Kidney (tissue), 14 donors: Measurements from ENCODE around the gene RNF13. TPM values are rescaled to one million over a fixed set of nuclear protein-coding genes. Genes with fewer than 3 reads are reported as not detected.
"Not testable (repeated sequence)": the region's sequence is repeated elsewhere in the genome, so short reads cannot be mapped to it uniquely, and the experiment has no call there.

ENCODE experiments used
- DNase-seq, 5 donors: peaks; one replicate each; pipeline ENCODE4 v3.0.0-alpha.2; 2013 to 2020
- FAIRE-seq: peaks from 2 replicates; lab custom pipeline; 2012; peaks lifted over from hg19 to GRCh38; lab: Jason Lieb, UNC
- H3K27ac ChIP-seq, 2 donors: one replicate each; pipeline ENCODE4 v1.7.0; 2013; ENCODE audit warnings: low read depth in 2 of 2, low read length in 2 of 2, inconsistent platforms in 1 of 2
- H3K27me3 ChIP-seq: one replicate; pipeline ENCODE4 v1.7.1; 2013; ENCODE audit warnings: low read length, inconsistent platforms; ENCODE audit not compliant: control insufficient read depth, insufficient read depth
- H3K36me3 ChIP-seq, 3 donors: one replicate each; pipeline versions ENCODE4 v1.7.0 to v1.7.1; 2013; ENCODE audit warnings: low read length in 3 of 3, control low read depth in 1 of 3, inconsistent platforms in 1 of 3; ENCODE audit not compliant: insufficient read depth in 3 of 3, control insufficient read depth in 2 of 3
- H3K4me1 ChIP-seq, 3 donors: one replicate each; pipeline versions ENCODE4 v1.7.0 to v1.7.1; 2013; ENCODE audit warnings: low read length in 3 of 3, inconsistent platforms in 1 of 3, low read depth in 1 of 3; ENCODE audit not compliant: control insufficient read depth in 2 of 3, insufficient read depth in 2 of 3
- H3K4me3 ChIP-seq, 3 donors: one replicate each; pipeline versions ENCODE4 v1.7.0 to v1.8.1; 2013; ENCODE audit warnings: low read length in 3 of 3, control low read depth in 1 of 3, inconsistent platforms in 1 of 3
- H3K9ac ChIP-seq, 3 donors: one replicate each; pipeline versions ENCODE4 v1.7.0 to v1.7.1; 2013; ENCODE audit warnings: low read length in 3 of 3, control low read depth in 1 of 3, inconsistent platforms in 1 of 3
- H3K9me3 ChIP-seq, 3 donors: one replicate each; pipeline versions ENCODE4 v1.7.0 to v1.7.1; 2013; ENCODE audit warnings: low read length in 3 of 3, control low read depth in 1 of 3, inconsistent platforms in 1 of 3; ENCODE audit not compliant: control insufficient read depth in 2 of 3, insufficient read depth in 1 of 3
- intact Hi-C: fragments of 100-400 bp; cut with DNase I; formaldehyde crosslinking; loops from one replicate; pipeline ENCODE4 v1.11.1; 2022
- polyA plus RNA-seq: library from polyadenylated mRNA; stranded (reverse); fragments of 350-450 nt; fragmentation: Illumina TruSeq; extraction: RNeasy Lipid Tissue Mini Kit (QIAGEN cat#74804); gene quantifications from one replicate; pipeline ENCODE4 v1.2.3, GENCODE V29; 2014; ENCODE audit warnings: low read depth, low replicate concordance; ENCODE audit not compliant: insufficient read depth
- total RNA-seq: library from RNA; stranded (reverse); fragmentation: NEBNext Ultra II Directional; extraction: Animal tissue kit (Norgen Biotek cat#: 25700); gene quantifications from one replicate; pipeline ENCODE4 v1.2.1, GENCODE V29; 2021
- TF ChIP-seq, protein P1 (sequence below): IDR thresholded peaks from 3 replicates; pipeline ENCODE4 v1.5.1; 2012; ENCODE audit warnings: mild to moderate bottlenecking, moderate library complexity, borderline replicate concordance; ENCODE audit not compliant: insufficient read depth; ENCODE audit errors: extremely low read depth
- donor health status: control.
- donor health status: control.
- donor health status: control.
- donor health status: control.
- donor health status: control.
- donor health status: DM: yes; HTN: yes; CAD: no.
- donor health status: Normal renal cell carcinoma (clear cell type).

Gene RNF13
- total and polyA plus RNA-seq, 2 donors from 2014 or later = 54.1 to 87.1 TPM

DNA sequence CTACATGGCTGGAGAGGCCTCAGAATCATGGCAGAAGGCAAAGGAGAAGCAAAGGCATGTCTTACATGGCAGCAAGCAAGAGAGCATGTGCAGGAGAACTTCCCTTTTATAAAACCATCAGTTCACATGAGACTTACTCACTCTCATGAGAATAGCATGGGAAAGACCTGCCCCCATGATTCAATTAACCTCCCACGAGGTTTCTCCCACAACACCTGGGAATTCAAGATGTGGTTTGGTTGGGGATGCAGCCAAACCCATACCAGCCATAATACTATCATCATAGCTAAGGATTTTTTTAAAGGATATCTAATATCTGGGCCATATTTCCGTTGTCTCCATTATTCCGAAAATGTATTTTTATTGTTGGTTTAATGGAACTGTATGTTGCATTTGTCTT is 26.5 kb downstream of the RNF13 start:
- H3K4me3 ChIP-seq, FAIRE-seq, intact Hi-C loops, H3K9me3 ChIP-seq, H3K9ac ChIP-seq, H3K27me3 ChIP-seq, H3K36me3 ChIP-seq, DNase-seq, H3K27ac ChIP-seq: not testable (repeated sequence)
- H3K4me1 ChIP-seq = peaks cover 0 to 17% (median 0%) of the 10 kb centered on the region in 3 donors

DNA sequence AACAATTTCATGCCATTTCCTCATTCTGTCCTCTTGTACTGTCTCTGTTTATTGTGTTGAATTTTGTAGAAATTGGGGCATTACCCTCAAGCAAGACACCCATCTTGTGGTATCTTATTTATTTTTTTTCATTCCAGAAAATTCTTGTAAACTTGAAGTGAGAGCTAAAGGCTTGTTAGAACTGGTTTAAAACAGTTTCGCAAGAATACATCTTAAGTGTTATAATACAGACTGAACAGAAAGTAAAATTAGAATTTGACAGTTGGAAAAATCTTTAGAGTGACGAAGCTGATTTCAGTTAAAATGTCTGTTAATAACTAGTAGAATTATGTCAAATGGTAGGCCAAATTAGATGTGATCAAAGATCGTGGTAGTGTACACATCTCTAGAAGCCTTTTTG is 26.9 kb downstream of the RNF13 start:
- H3K4me1 ChIP-seq = peaks cover 0 to 17% (median 0%) of the 10 kb centered on the region in 3 donors
- no peak overlapping the region for H3K4me3 ChIP-seq
- no peak overlapping the region for H3K27ac ChIP-seq
- TF ChIP-seq, protein P1, sequence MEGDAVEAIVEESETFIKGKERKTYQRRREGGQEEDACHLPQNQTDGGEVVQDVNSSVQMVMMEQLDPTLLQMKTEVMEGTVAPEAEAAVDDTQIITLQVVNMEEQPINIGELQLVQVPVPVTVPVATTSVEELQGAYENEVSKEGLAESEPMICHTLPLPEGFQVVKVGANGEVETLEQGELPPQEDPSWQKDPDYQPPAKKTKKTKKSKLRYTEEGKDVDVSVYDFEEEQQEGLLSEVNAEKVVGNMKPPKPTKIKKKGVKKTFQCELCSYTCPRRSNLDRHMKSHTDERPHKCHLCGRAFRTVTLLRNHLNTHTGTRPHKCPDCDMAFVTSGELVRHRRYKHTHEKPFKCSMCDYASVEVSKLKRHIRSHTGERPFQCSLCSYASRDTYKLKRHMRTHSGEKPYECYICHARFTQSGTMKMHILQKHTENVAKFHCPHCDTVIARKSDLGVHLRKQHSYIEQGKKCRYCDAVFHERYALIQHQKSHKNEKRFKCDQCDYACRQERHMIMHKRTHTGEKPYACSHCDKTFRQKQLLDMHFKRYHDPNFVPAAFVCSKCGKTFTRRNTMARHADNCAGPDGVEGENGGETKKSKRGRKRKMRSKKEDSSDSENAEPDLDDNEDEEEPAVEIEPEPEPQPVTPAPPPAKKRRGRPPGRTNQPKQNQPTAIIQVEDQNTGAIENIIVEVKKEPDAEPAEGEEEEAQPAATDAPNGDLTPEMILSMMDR = no peak
- FAIRE-seq = no peak
- intact Hi-C loops = no loop called here
- no peak for DNase-seq
- H3K36me3 ChIP-seq = no peaks in the 10 kb centered on the region
- H3K27me3 ChIP-seq = no peaks in the 10 kb centered on the region
- H3K9ac ChIP-seq = no peak overlapping the region
- H3K9me3 ChIP-seq = no peaks in the 10 kb centered on the region

DNA sequence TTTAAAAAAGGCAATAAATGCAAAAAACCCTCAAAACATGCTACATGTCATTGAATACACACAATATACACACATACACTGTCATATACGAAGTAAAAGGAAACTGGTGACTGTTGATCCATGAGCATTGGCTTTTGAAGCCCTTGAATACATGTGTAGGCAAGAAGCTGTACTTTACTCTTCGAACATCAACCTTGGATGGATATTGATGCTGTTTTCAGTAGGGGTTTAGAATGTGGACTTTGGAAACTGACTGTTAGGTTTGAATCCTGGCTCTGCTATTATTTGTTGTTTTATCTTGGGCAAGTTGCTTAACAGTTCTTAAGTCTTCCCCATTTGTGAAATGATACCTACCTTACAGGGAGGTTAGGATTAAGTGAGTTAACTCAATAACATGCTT is 30.5 kb downstream of the RNF13 start:
- DNase-seq = no peak
- H3K4me3 ChIP-seq = peak overlapping the region in 1 of 3 donors; percentile 10
- H3K9ac ChIP-seq = no peak overlapping the region
- no peak overlapping the region for H3K27ac ChIP-seq
- H3K27me3 ChIP-seq = no peaks in the 10 kb centered on the region
- TF ChIP-seq, protein P1 = no peak
- FAIRE-seq = no peak
- peaks cover 0 to 2% (median 2%) of the 10 kb centered on the region in 3 donors for H3K36me3 ChIP-seq
- H3K9me3 ChIP-seq = no peaks in the 10 kb centered on the region
- intact Hi-C loops = no loop called here
- H3K4me1 ChIP-seq = peaks cover 0 to 17% (median 0%) of the 10 kb centered on the region in 3 donors

DNA sequence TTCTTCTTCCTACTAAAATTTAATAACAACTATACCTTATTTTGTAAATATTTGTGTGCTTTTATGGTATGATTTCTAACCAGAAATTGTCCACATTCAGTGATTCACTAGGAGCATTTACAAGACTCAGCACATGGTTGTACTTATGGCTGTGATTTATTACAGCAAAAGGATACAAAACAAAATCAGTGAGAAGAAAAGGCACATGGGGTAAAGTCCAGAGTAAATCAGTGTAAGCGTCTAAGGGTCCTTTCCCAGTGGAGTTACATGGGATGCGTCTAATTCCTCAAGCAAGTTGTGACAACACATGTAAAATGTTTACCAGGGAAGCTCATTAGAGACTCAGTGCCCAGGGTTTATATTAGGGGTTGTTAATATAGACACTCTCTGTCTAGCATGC is 31.1 kb downstream of the RNF13 start:
- intact Hi-C loops = no loop called here

More for the DNA sequence above, 31.1 kb downstream of the RNF13 start:
- Histone ChIP-seq H3K36me3 (peaks cover 0 to 2% (median 2%) of the 10 kb centered on the region in 3 donors), H3K4me1 (peaks cover 0 to 17% (median 0%) of the 10 kb centered on the region in 3 donors), H3K9ac (no peak overlapping the region), H3K4me3 (peak overlapping the region in 1 of 3 donors; percentile 10), H3K27ac (peak overlapping the region in 1 of 2 donors; percentile 16), H3K27me3 (no peaks in the 10 kb centered on the region), H3K9me3 (no peaks in the 10 kb centered on the region)
- FAIRE-seq (no peak), DNase-seq (peak in 1 of 5 donors; percentile 20)
- TF ChIP-seq, protein P1 = no peak
